ENCODE measurements around the gene PGAM2.

The PGAM2 gene

GRCh38 chr7:44109991-44110390, 44.6 kb upstream of the PGAM2 start:
- H3K4me1 ChIP-seq = peaks cover 16 to 44% (median 29%) of the 10 kb centered on the region in 10 experiments
- H3K4me3 ChIP-seq = no peak overlapping the region
- H3K4me2 ChIP-seq = no peak overlapping the region
- no peaks in the 10 kb centered on the region for H3K27me3 ChIP-seq
- H3K36me3 ChIP-seq = peaks cover 49 to 91% (median 87%) of the 10 kb centered on the region in 11 experiments
- H3K9ac ChIP-seq = no peak overlapping the region
- peaks cover 0 to 99% (median 94%) of the 10 kb centered on the region in 11 experiments; a peak in 18 of 22 replicates for H4K20me1 ChIP-seq
- no peaks in the 10 kb centered on the region for H3K9me3 ChIP-seq (replicated peaks in 1 of 11)
- H3K27ac ChIP-seq = no peak overlapping the region
- TF ChIP-seq Cebpa-rat (IDR thresholded peaks at IDR 0.05) = no peak

- H3K27me3 ChIP-seq = no peaks in the 10 kb centered on the region
- H3K4me1 ChIP-seq = peaks cover 18 to 46% (median 32%) of the 10 kb centered on the region in 10 experiments
- peaks cover 0 to 94% (median 87%) of the 10 kb centered on the region in 11 experiments; a peak in 18 of 22 replicates for H4K20me1 ChIP-seq
- H3K9ac ChIP-seq = peak overlapping the region in 6 of 11 experiments; percentile 22 to 89 (median 86); a peak in 8 of 22 replicates
- H3K27ac ChIP-seq = peak overlapping the region in 2 of 11 experiments; percentile 28; a peak in 2 of 22 replicates
- no peak overlapping the region for H3K4me3 ChIP-seq
- TF ChIP-seq Cebpa-rat (IDR thresholded peaks at IDR 0.05) = no peak
- H3K9me3 ChIP-seq (replicated peaks in 1 of 11) = no peaks in the 10 kb centered on the region
- peaks cover 39 to 82% (median 78%) of the 10 kb centered on the region in 11 experiments for H3K36me3 ChIP-seq
- peak overlapping the region in 2 of 11 experiments; percentile 90 to 92; a peak in 2 of 22 replicates for H3K4me2 ChIP-seq
Observed at GRCh38 chr7:44108768-44109750, 43.7 kb upstream of the PGAM2 start.

- H4K20me1 ChIP-seq = peaks cover 0 to 87% (median 82%) of the 10 kb centered on the region in 11 experiments; a peak in 18 of 22 replicates
- H3K9ac ChIP-seq = peak overlapping the region in 7 of 11 experiments; percentile 22 to 89 (median 86); a peak in 11 of 22 replicates
- peak overlapping the region in 3 of 11 experiments; percentile 28 to 79 (median 43); a peak in 5 of 22 replicates for H3K27ac ChIP-seq
- no peaks in the 10 kb centered on the region for H3K9me3 ChIP-seq (replicated peaks in 1 of 11)
- no peak for TF ChIP-seq Cebpa-rat (IDR thresholded peaks at IDR 0.05)
- H3K4me3 ChIP-seq = no peak overlapping the region; a peak in 1 of 20 replicates
- H3K27me3 ChIP-seq = no peaks in the 10 kb centered on the region; a peak in 1 of 22 replicates
- peak overlapping the region in 4 of 11 experiments; percentile 90 to 98 (median 94); a peak in 7 of 22 replicates for H3K4me2 ChIP-seq
- H3K36me3 ChIP-seq = peaks cover 34 to 74% (median 71%) of the 10 kb centered on the region in 11 experiments
- H3K4me1 ChIP-seq = peaks cover 25 to 53% (median 39%) of the 10 kb centered on the region in 10 experiments
Observed at GRCh38 chr7:44107961-44108767, 42.8 kb upstream of the PGAM2 start.

GRCh38 chr7:44107116-44107960, 42.0 kb upstream of the PGAM2 start:
- Histone ChIP-seq H4K20me1 (peaks cover 0 to 78% (median 74%) of the 10 kb centered on the region in 11 experiments; a peak in 18 of 22 replicates), H3K27me3 (no peaks in the 10 kb centered on the region; a peak in 1 of 22 replicates), H3K4me3 (peak overlapping the region in 5 of 10 experiments; percentile 72 to 84 (median 79); a peak in 7 of 20 replicates), H3K4me1 (peaks cover 33 to 62% (median 47%) of the 10 kb centered on the region in 10 experiments), H3K9me3 (replicated peaks in 1 of 11) (no peaks in the 10 kb centered on the region), H3K27ac (peak overlapping the region in 7 of 11 experiments; percentile 32 to 84 (median 42); a peak in 10 of 22 replicates), H3K36me3 (peaks cover 26 to 66% (median 62%) of the 10 kb centered on the region in 11 experiments), H3K9ac (peak overlapping the region in 8 of 11 experiments; percentile 31 to 89 (median 84); a peak in 15 of 22 replicates), H3K4me2 (peak overlapping the region in 10 of 11 experiments; percentile 82 to 98 (median 93); a peak in 19 of 22 replicates)
- TF ChIP-seq Cebpa-rat (IDR thresholded peaks at IDR 0.05) = no peak

- H3K27ac ChIP-seq = peak overlapping the region in 7 of 11 experiments; percentile 32 to 97 (median 42); a peak in 10 of 22 replicates
- peak overlapping the region in 8 of 10 experiments; percentile 65 to 84 (median 74); a peak in 14 of 20 replicates for H3K4me3 ChIP-seq
- H3K27me3 ChIP-seq = no peaks in the 10 kb centered on the region; a peak in 1 of 22 replicates
- H4K20me1 ChIP-seq = peaks cover 0 to 70% (median 66%) of the 10 kb centered on the region in 11 experiments; a peak in 18 of 22 replicates
- peaks cover 42 to 70% (median 56%) of the 10 kb centered on the region in 10 experiments for H3K4me1 ChIP-seq
- H3K4me2 ChIP-seq = peak overlapping the region; percentile 82 to 98 (median 92)
- no peaks in the 10 kb centered on the region for H3K9me3 ChIP-seq (replicated peaks in 1 of 11)
- peaks cover 20 to 58% (median 54%) of the 10 kb centered on the region in 11 experiments for H3K36me3 ChIP-seq
- TF ChIP-seq Cebpa-rat (IDR thresholded peaks at IDR 0.05) = no peak
- peak overlapping the region in 10 of 11 experiments; percentile 76 to 89 (median 84); a peak in 18 of 22 replicates for H3K9ac ChIP-seq
Observed at GRCh38 chr7:44106311-44107065, 41.1 kb upstream of the PGAM2 start.

GRCh38 chr7:44105832-44106231, 40.5 kb upstream of the PGAM2 start:
- peak overlapping the region; percentile 48 to 84 (median 72) for H3K4me3 ChIP-seq
- H3K9me3 ChIP-seq (replicated peaks in 1 of 11) = no peaks in the 10 kb centered on the region
- peaks cover 0 to 63% (median 59%) of the 10 kb centered on the region in 11 experiments; a peak in 18 of 22 replicates for H4K20me1 ChIP-seq
- no peaks in the 10 kb centered on the region; a peak in 1 of 22 replicates for H3K27me3 ChIP-seq
- peaks cover 13 to 51% (median 47%) of the 10 kb centered on the region in 11 experiments for H3K36me3 ChIP-seq
- peak overlapping the region; percentile 75 to 89 (median 83); a peak in 20 of 22 replicates for H3K9ac ChIP-seq
- TF ChIP-seq Cebpa-rat (IDR thresholded peaks at IDR 0.05) = no peak
- H3K4me1 ChIP-seq = peaks cover 48 to 77% (median 63%) of the 10 kb centered on the region in 10 experiments
- peak overlapping the region in 8 of 11 experiments; percentile 77 to 97 (median 84); a peak in 16 of 22 replicates for H3K27ac ChIP-seq
- peak overlapping the region; percentile 82 to 98 (median 92) for H3K4me2 ChIP-seq
